AG09319 (cell line): Measurements from ENCODE around the gene DNAH14.

ENCODE experiments used
- DNase-seq: peaks from one replicate; pipeline ENCODE4 v3.0.0-alpha.2; 2010; ENCODE audit warnings: low read depth; ENCODE audit errors: extremely low read depth
- CTCF ChIP-seq: IDR thresholded peaks from 2 replicates; pipeline ENCODE4 v1.5.1; 2011; ENCODE audit warnings: low read depth, mild to moderate bottlenecking, inconsistent platforms, low read length, moderate library complexity

The DNAH14 gene

GRCh38 chr1:225254676-225255075 is 325.2 kb downstream of the DNAH14 start:
- no peak for TF ChIP-seq CTCF
- DNase-seq: no peak

GRCh38 chr1:225257081-225257480 is 327.6 kb downstream of the DNAH14 start:
- no peak for TF ChIP-seq CTCF
- no peak for DNase-seq

- DNase-seq: no peak
- no peak for TF ChIP-seq CTCF
These were observed 329.3 kb downstream of the DNAH14 start for GRCh38 chr1:225258811-225259210.

- no peak for TF ChIP-seq CTCF
- DNase-seq: no peak
These were observed 330.1 kb downstream of the DNAH14 start for GRCh38 chr1:225259542-225259941.

- no peak for TF ChIP-seq CTCF
- no peak for DNase-seq
These were observed 330.8 kb downstream of the DNAH14 start for GRCh38 chr1:225260319-225260718.

GRCh38 chr1:225277445-225277844 is 348.0 kb downstream of the DNAH14 start:
- TF ChIP-seq CTCF: no peak
- no peak for DNase-seq

GRCh38 chr1:225280563-225280962 is 351.1 kb downstream of the DNAH14 start:
- DNase-seq: no peak

More at GRCh38 chr1:225280563-225280962, 351.1 kb downstream of the DNAH14 start:
- no peak for TF ChIP-seq CTCF
